ENCODE measurements around the gene SLC6A6.

Gene SLC6A6

GRCh38 chr3:14428087-14429033, 26.0 kb downstream of the SLC6A6 start:
- peak overlapping the region; percentile 34 for H4K91ac ChIP-seq (ENCODE audit: low read length)
- no peak overlapping the region for H3K9ac ChIP-seq (ENCODE audit: low read length)
- H4K8ac ChIP-seq (ENCODE audit: low read length), result peak overlapping the region; percentile 31
- no peak overlapping the region for H3K4me2 ChIP-seq (ENCODE audit: low read length, poor library complexity, severe bottlenecking)
- no peak overlapping the region for H3K14ac ChIP-seq (ENCODE audit: low read length in 2 of 2)
- 96% methylated on average over 7 of the region's 7 CpGs for WGBS
- DNase-seq, result no peak
- H2BK15ac ChIP-seq (ENCODE audit: low read depth, poor library complexity, severe bottlenecking), result peak overlapping the region; percentile 6
- H2BK12ac ChIP-seq (ENCODE audit: low read length in 2 of 2), result no peak overlapping the region
- H3K36me3 ChIP-seq (ENCODE audit: control insufficient read depth in 1 of 2, insufficient read depth in 2 of 2, low read depth in 1 of 2, low read length in 2 of 2), result peaks cover 5 to 79% of the 10 kb centered on the region in 2 experiments
- H3K4ac ChIP-seq (ENCODE audit: low read depth in 1 of 2, low read length in 2 of 2), result peak overlapping the region in 1 of 2 experiments; percentile 13
- peaks cover 36% of the 10 kb centered on the region for H3K79me1 ChIP-seq (replicated peaks; ENCODE audit: low read length, poor library complexity, severe bottlenecking)
- no peak overlapping the region for H2BK120ac ChIP-seq (ENCODE audit: low read depth, low read length)
- no peak overlapping the region for H3K27ac ChIP-seq (ENCODE audit: low read length, poor library complexity, severe bottlenecking)
- H3K9me3 ChIP-seq (ENCODE audit: control insufficient read depth, low read length), result no peaks in the 10 kb centered on the region
- no peak overlapping the region for H3K4me3 ChIP-seq (ENCODE audit: insufficient read depth in 1 of 2, low read depth in 1 of 2, low read length in 2 of 2)
- H2AFZ ChIP-seq (ENCODE audit: low read depth, low read length), result no peak overlapping the region
- no peak overlapping the region for H2BK5ac ChIP-seq (ENCODE audit: low read depth, low read length, poor library complexity, severe bottlenecking)
- H3K27me3 ChIP-seq (ENCODE audit: control insufficient read depth in 1 of 2, insufficient read depth in 1 of 2, low read length in 2 of 2), result no peaks in the 10 kb centered on the region
- H3K23ac ChIP-seq (ENCODE audit: low read length in 2 of 2), result no peak overlapping the region
- no peak overlapping the region for H3K18ac ChIP-seq (ENCODE audit: low read depth in 1 of 2, low read length in 2 of 2)
- no peak overlapping the region for H2AK5ac ChIP-seq (ENCODE audit: low read length, severe bottlenecking)
- peaks cover 57% of the 10 kb centered on the region for H3K4me1 ChIP-seq (ENCODE audit: control insufficient read depth, insufficient read depth, low read depth, low read length)

GRCh38 chr3:14429237-14429636, 26.8 kb downstream of the SLC6A6 start:
- peaks cover 55% of the 10 kb centered on the region for H3K4me1 ChIP-seq (ENCODE audit: control insufficient read depth, insufficient read depth, low read depth, low read length)
- peaks cover 34% of the 10 kb centered on the region for H3K79me1 ChIP-seq (replicated peaks; ENCODE audit: low read length, poor library complexity, severe bottlenecking)
- H3K27ac ChIP-seq (ENCODE audit: low read length, poor library complexity, severe bottlenecking), result no peak overlapping the region
- H3K9me3 ChIP-seq (ENCODE audit: control insufficient read depth, low read length), result no peaks in the 10 kb centered on the region
- peak overlapping the region; percentile 11 for H2BK120ac ChIP-seq (ENCODE audit: low read depth, low read length)
- H2BK5ac ChIP-seq (ENCODE audit: low read depth, low read length, poor library complexity, severe bottlenecking), result no peak overlapping the region
- H3K27me3 ChIP-seq (ENCODE audit: control insufficient read depth in 1 of 2, insufficient read depth in 1 of 2, low read length in 2 of 2), result no peaks in the 10 kb centered on the region
- no peak overlapping the region for H3K4ac ChIP-seq (ENCODE audit: low read depth in 1 of 2, low read length in 2 of 2)
- no peak overlapping the region for H4K91ac ChIP-seq (ENCODE audit: low read length)
- H4K8ac ChIP-seq (ENCODE audit: low read length), result no peak overlapping the region
- no peak overlapping the region for H3K9ac ChIP-seq (ENCODE audit: low read length)
- WGBS, result 92% methylated on average over 5 of the region's 5 CpGs
- H3K4me3 ChIP-seq (ENCODE audit: insufficient read depth in 1 of 2, low read depth in 1 of 2, low read length in 2 of 2), result no peak overlapping the region
- H3K23ac ChIP-seq (ENCODE audit: low read length in 2 of 2), result no peak overlapping the region
- no peak overlapping the region for H3K4me2 ChIP-seq (ENCODE audit: low read length, poor library complexity, severe bottlenecking)
- H3K14ac ChIP-seq (ENCODE audit: low read length in 2 of 2), result no peak overlapping the region
- DNase-seq, result peak; percentile 63
- H3K36me3 ChIP-seq (ENCODE audit: control insufficient read depth in 1 of 2, insufficient read depth in 2 of 2, low read depth in 1 of 2, low read length in 2 of 2), result peaks cover 3 to 74% of the 10 kb centered on the region in 2 experiments
- H2AK5ac ChIP-seq (ENCODE audit: low read length, severe bottlenecking), result no peak overlapping the region
- peak overlapping the region in 1 of 2 experiments; percentile 48 for H3K18ac ChIP-seq (ENCODE audit: low read depth in 1 of 2, low read length in 2 of 2)
- H2AFZ ChIP-seq (ENCODE audit: low read depth, low read length), result no peak overlapping the region
- H2BK15ac ChIP-seq (ENCODE audit: low read depth, poor library complexity, severe bottlenecking), result no peak overlapping the region
- H2BK12ac ChIP-seq (ENCODE audit: low read length in 2 of 2), result no peak overlapping the region

DNA sequence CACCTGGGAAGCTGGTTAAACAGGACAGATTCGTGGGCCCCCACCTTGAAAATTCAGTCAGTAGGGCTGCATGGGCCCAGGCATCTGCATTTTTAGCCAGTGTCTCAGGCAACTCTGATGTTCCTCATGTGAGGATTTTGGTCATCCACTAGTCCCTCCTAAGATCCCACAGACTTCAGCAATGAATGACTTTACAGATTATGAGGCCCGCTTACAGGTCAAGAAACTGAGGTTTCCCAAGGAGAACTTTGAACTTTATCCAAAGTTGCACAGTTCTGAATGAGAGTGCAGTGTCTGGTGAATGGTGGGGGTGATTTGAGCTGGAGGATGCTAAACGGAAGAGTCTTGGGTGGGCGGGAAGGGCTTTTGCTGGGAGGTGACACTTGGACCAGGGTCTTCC, 27.2 kb downstream of the SLC6A6 start:
- H4K8ac ChIP-seq (ENCODE audit: low read length), result no peak overlapping the region
- H3K4me3 ChIP-seq (ENCODE audit: insufficient read depth in 1 of 2, low read depth in 1 of 2, low read length in 2 of 2), result no peak overlapping the region
- no peak overlapping the region for H2BK12ac ChIP-seq (ENCODE audit: low read length in 2 of 2)
- no peak overlapping the region for H2BK120ac ChIP-seq (ENCODE audit: low read depth, low read length)
- H3K4ac ChIP-seq (ENCODE audit: low read depth in 1 of 2, low read length in 2 of 2), result no peak overlapping the region
- no peak overlapping the region for H2AK5ac ChIP-seq (ENCODE audit: low read length, severe bottlenecking)
- H3K79me1 ChIP-seq (replicated peaks; ENCODE audit: low read length, poor library complexity, severe bottlenecking), result peaks cover 37% of the 10 kb centered on the region
- no peak overlapping the region for H4K91ac ChIP-seq (ENCODE audit: low read length)
- WGBS, result 94% methylated on average over 4 of the region's 4 CpGs
- no peak overlapping the region for H2BK15ac ChIP-seq (ENCODE audit: low read depth, poor library complexity, severe bottlenecking)
- no peak for DNase-seq
- H2BK5ac ChIP-seq (ENCODE audit: low read depth, low read length, poor library complexity, severe bottlenecking), result no peak overlapping the region
- H3K4me2 ChIP-seq (ENCODE audit: low read length, poor library complexity, severe bottlenecking), result no peak overlapping the region
- peaks cover 55% of the 10 kb centered on the region for H3K4me1 ChIP-seq (ENCODE audit: control insufficient read depth, insufficient read depth, low read depth, low read length)
- peaks cover 3 to 74% of the 10 kb centered on the region in 2 experiments for H3K36me3 ChIP-seq (ENCODE audit: control insufficient read depth in 1 of 2, insufficient read depth in 2 of 2, low read depth in 1 of 2, low read length in 2 of 2)
- no peak overlapping the region for H3K9ac ChIP-seq (ENCODE audit: low read length)
- H3K18ac ChIP-seq (ENCODE audit: low read depth in 1 of 2, low read length in 2 of 2), result no peak overlapping the region
- H3K23ac ChIP-seq (ENCODE audit: low read length in 2 of 2), result no peak overlapping the region
- H2AFZ ChIP-seq (ENCODE audit: low read depth, low read length), result no peak overlapping the region
- H3K9me3 ChIP-seq (ENCODE audit: control insufficient read depth, low read length), result no peaks in the 10 kb centered on the region
- H3K14ac ChIP-seq (ENCODE audit: low read length in 2 of 2), result no peak overlapping the region
- no peaks in the 10 kb centered on the region for H3K27me3 ChIP-seq (ENCODE audit: control insufficient read depth in 1 of 2, insufficient read depth in 1 of 2, low read length in 2 of 2)
- H3K27ac ChIP-seq (ENCODE audit: low read length, poor library complexity, severe bottlenecking), result no peak overlapping the region

GRCh38 chr3:14430053-14430452, 27.6 kb downstream of the SLC6A6 start:
- WGBS, result 77% methylated on average over 5 of the region's 5 CpGs
- Histone ChIP-seq H3K36me3 (ENCODE audit: control insufficient read depth in 1 of 2, insufficient read depth in 2 of 2, low read depth in 1 of 2, low read length in 2 of 2) (peaks cover 3 to 74% of the 10 kb centered on the region in 2 experiments), H3K27ac (ENCODE audit: low read length, poor library complexity, severe bottlenecking) (no peak overlapping the region), H3K4me3 (ENCODE audit: insufficient read depth in 1 of 2, low read depth in 1 of 2, low read length in 2 of 2) (no peak overlapping the region), H3K4me2 (ENCODE audit: low read length, poor library complexity, severe bottlenecking) (no peak overlapping the region), H2BK12ac (ENCODE audit: low read length in 2 of 2) (no peak overlapping the region), H4K8ac (ENCODE audit: low read length) (no peak overlapping the region), H3K4me1 (ENCODE audit: control insufficient read depth, insufficient read depth, low read depth, low read length) (peaks cover 55% of the 10 kb centered on the region), H3K4ac (ENCODE audit: low read depth in 1 of 2, low read length in 2 of 2) (peak overlapping the region in 1 of 2 experiments; percentile 79), H2AK5ac (ENCODE audit: low read length, severe bottlenecking) (no peak overlapping the region), H3K9ac (ENCODE audit: low read length) (no peak overlapping the region), H2BK120ac (ENCODE audit: low read depth, low read length) (peak overlapping the region; percentile 36), H3K9me3 (ENCODE audit: control insufficient read depth, low read length) (no peaks in the 10 kb centered on the region), H3K27me3 (ENCODE audit: control insufficient read depth in 1 of 2, insufficient read depth in 1 of 2, low read length in 2 of 2) (no peaks in the 10 kb centered on the region), H4K91ac (ENCODE audit: low read length) (peak overlapping the region; percentile 18), H3K23ac (ENCODE audit: low read length in 2 of 2) (no peak overlapping the region), H2BK15ac (ENCODE audit: low read depth, poor library complexity, severe bottlenecking) (no peak overlapping the region), H3K18ac (ENCODE audit: low read depth in 1 of 2, low read length in 2 of 2) (peak overlapping the region; percentile 9 to 37), H2BK5ac (ENCODE audit: low read depth, low read length, poor library complexity, severe bottlenecking) (no peak overlapping the region), H3K79me1 (replicated peaks; ENCODE audit: low read length, poor library complexity, severe bottlenecking) (peaks cover 38% of the 10 kb centered on the region), H3K14ac (ENCODE audit: low read length in 2 of 2) (no peak overlapping the region), H2AFZ (ENCODE audit: low read depth, low read length) (no peak overlapping the region)
- DNase-seq, result no peak
